GM19025 (cell line): ENCODE data around the gene DHX16.

ENCODE experiments used
- ATAC-seq: cut with Tn5 transposase; IDR thresholded peaks from one replicate; pipeline ENCODE4 v1.9.1; 2021; ENCODE audit warnings: mild to moderate bottlenecking, low read depth, moderate library complexity; ENCODE audit not compliant: unreplicated experiment

The DHX16 gene

DNA sequence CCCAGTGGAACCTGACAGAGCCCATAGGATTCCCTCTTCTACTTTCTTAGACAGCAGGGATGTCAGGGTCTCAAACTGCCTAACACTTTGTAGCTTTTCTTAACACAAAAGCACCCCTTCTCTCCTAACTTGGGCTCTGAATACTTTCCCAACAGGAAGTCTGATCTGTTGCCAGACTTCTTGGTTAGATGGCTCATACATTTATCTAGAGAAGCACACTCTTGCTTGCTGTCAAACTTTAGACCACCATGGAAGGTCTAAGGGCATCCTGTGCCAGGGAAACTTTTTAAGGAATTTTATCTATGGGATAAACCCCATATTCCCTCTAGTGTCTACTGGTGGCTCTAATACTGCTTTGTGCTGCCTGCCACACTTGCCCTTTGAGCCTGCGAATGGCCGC, 29.1 kb downstream of the DHX16 start:
- ATAC-seq = no peak

DNA sequence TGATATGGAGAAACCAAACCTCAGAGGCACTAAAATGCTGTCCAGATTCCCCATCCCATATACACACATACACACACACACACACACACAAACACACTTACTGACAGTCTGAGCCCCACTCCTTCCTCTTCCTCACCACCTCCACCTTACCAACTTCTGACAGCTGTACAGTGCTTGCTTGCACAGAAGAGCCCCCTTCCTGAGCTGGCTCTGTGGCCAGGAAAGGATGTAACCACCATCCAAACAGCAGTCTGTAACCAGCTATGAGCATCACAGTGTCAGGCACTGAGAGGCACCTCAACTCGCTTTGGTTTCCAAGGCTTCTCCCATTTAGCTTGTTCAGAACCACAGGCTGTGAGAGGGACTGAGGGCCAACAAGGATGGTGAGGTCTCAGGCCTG, 31.8 kb downstream of the DHX16 start:
- ATAC-seq = no peak

DNA sequence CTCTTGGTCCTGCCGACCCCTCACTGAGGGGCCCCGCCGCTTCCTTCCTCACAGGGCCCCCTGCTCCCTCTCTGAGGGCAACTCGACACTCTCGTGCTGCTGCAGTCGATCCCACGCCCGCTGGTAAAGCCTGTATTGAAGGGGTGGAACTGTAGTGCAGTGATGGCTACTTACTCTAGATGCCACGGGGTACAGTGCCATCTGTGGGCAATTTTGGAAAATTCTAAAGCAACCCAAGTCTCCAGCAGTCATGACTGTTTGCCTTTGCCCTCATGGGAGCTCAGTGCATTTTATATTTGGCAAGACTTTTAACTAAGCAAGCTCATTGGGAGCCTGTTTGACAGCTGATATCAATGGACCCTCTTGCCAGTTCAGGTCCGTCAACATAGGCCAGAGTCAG, 32.3 kb downstream of the DHX16 start:
- no peak for ATAC-seq

DNA sequence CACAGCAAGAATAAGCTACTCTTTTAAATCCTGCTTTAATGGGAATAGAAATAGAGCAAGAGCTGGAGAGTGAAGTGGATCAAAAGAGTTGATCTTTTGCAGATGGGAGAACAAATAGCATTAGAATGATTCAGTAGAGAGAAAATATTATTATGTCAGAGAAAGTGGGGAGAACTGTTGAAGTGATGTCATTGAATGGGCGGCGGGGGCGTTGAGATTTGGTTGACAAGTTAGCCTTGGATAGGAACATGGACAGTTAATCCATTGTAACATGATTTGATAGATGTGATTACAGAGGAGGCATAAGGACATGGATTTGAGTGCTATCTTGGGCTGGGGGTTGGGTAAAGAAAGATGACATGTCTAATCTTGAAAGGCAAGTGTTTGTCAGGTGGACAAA, 37.0 kb downstream of the DHX16 start:
- no peak for ATAC-seq

DNA sequence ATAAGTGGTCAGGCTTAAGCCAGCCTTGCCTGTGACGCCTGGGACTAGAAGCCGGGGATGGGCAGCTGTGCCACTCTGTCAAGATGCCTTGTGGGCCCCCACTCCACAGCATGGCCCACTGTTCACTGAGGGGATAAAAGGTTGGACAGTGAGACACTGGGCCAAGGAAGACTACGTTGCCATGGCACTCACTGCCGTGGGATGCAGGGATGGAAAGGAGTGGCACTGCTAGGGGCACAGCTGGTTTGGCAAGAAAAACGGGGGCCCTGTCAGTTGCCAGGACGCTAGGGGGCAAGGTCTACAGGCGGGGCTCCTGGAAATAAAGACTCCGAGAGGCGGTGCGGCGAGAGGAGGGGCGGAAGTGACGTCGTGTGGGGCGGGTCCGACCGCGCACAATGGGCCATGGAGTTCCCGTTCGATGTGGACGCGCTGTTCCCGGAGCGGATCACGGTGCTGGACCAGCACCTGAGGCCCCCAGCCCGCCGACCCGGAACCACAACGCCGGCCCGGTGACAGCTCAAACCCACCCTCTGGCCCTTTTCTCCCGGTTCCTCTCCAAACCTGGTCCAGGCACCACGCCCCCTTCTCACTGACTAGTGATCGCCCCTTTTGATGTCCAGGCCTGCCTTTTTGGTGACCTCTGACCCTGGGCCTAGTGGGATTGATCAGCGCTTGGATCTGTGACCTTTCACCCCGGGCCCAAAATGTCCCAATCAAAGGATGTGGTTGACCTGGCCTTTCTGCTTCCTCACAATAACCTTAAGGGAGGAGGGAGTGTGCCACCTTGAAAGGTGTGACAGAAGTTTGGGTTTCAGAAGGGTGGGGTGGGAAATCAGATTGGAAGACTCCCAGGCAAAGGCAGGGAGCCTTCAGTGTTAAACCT, 46.1 kb downstream of the DHX16 start, which contains the start of gene ATAT1:
Gene ATAT1, plus strand, starts transcription at position 391 of the 883 bp plus-strand sequence.
- peak; percentile 87 for ATAC-seq

DNA sequence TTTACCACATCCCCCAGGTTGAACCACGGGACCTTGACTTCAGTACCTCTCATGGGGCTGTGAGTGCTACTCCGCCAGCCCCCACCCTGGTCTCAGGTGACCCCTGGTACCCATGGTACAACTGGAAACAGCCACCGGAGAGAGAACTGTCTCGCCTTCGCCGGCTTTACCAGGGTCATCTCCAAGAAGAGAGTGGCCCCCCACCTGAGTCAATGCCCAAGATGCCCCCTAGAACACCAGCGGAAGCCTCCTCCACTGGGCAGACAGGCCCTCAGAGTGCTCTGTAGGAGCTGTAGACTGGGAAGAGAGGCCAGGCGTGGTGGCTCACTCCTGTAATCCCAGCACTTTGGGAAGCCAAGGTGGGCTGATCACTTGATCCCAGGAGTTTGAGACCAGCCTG, 47.3 kb downstream of the DHX16 start:
- ATAC-seq = no peak

DNA sequence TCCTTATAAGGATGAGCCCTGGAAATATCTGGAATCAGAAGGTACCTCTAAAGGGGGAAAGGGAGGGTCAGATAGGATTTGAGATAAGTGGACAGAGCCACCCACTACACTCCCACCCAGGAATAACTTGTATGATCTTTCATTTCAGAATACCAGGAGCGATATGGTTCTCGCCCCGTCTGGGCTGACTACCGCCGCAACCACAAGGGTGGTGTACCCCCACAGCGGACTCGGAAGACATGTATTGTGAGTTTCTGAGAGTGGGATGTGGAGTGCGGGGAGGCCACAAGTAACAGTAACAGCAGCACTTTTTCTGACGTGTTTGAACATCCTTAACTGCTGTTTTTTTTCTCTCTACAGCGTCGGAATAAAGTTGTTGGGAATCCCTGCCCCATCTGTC, 53.2 kb downstream of the DHX16 start:
- ATAC-seq = no peak

DNA sequence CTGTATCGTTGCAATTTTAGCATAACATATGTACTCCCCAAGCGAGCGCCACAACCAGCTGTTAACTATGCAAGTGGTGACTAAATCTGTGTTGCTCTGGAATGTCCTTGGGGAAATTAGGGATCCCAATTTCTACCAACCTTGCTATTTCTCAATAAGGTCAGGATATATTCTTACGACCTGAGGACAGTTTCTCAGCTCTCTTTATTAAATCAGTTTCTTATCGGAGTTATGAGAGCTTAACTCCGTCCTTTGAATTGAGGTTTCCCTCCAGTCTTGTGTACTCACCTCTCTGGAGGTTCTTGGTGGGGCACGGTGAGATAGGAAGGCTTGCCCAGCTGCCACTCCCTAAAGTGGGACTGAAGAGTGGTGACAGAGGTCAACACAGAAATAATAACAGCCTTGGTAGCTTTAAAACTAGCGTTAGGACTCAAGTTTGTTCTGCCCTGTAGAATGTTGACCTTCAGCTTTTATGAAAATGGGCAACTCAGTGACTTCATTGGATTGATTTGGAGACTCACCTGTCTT, 54.5 kb downstream of the DHX16 start:
- no peak for ATAC-seq

DNA sequence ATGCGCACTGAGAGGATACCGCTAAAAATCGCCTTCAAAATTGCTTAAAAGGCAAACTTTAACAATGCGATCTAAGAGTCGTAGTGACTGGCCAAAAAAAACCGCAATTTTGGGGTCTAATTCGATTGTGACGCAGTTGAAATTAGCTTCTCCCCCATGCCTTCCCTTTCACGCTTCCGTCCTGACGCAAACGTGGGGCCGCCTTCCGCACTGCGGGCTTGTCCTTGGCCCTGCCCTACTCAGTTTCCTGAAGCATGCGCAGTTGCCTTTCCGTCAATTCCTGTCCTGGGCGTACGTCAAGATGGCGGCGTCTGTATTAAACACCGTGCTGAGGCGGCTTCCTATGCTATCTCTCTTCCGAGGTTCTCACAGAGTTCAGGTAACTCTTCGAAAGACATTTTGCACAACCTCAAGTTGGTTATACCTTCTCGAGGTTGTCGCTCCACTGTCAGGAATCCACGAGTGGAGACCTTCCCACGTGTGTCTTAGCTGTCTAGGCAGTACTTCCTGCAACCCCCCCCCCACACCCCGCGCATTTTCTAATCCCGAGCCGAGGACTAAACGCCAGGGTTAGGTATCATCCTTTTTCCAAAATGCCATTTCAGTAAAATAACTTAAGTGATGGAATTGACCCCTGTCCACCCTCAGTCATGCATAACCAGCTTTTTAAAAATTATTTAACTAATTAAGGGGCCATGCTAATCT, 55.1 kb downstream of the DHX16 start, which contains the start of gene MRPS18B:
Gene MRPS18B, plus strand, starts transcription at position 276 of the 705 bp plus-strand sequence. Its CDS starts 26 bp downstream, at position 302.
- ATAC-seq = peak; percentile 75

DNA sequence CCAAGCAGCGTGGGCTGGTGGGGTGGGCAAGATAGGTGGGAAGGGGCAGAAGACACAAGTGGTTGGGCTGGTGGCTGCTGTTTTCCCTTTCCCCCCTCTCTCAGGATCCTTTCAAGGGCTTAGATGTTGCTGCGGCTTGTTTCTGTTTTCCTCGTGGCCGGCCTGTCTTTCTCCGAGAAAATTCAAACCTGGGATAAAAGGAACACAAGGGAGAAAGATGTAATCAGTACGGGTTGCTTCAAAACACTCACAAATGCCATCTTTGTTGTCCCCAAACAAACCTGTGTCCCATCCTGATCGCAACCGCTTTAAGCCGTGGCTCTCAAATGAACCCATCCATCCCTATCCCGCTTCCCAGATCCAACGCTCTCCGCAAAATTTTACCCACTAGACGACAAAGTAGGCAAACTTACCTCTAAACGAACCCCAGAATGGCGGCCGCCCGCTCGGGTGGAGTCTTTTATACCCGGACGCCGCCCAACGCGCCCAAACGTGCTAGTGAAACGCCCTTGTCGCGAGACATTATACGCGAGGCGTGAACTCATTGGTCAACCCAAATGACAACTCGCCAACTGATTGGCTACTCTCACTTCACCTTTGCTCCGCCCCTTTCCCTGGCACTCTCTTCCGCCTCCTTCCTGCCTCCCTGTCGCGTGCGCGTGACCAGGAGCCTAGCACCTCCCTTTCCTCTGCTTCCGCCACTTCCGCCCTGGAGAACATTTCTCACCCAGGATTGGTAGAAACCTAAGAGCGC, 55.8 kb downstream of the DHX16 start, which contains the start of gene PPP1R10:
Gene PPP1R10, minus strand, starts transcription at position 433 of the 754 bp plus-strand sequence. CDS start 7,299 bp downstream, outside the sequence.
- ATAC-seq = peak; percentile 77

DNA sequence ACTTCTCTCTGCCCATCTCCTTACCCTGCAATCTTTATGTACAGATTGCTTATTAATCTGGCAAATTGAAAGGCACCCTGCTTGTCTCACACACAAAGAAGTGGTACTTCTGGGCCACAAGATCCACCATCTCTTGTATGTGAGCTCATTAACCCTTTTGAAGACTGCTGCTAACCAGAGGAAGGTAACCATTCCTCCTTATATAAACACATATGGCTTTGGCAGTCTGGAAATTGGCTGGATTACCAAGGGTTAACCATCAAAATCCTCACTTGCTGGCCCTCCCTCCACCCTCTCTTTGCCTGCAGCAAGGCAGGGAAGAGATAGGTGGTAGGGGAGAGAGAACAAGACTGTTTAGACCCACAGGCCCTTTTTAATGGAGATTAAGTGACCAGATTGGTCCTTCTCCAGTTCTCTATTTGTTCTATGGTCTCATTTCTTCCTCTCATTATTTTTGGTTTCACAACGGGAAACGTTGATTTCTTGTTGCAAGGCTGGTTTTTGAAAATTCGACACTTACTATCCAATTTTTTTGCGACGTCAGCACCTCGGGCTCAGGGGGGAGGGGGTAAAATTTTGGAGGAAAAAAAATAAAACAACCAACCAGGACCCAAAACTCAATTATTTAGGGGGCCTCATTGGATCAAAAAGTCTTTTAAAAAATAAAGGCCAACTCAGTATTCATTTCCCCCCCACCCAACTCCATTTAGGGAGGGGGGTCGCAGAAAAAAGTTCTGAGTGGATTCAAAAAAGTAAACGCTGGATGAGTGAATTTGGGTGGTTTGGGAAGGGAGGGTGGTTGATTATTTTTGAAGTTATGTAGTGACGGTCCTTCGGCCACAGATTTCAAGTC, 56.6 kb downstream of the DHX16 start:
- no peak for ATAC-seq

DNA sequence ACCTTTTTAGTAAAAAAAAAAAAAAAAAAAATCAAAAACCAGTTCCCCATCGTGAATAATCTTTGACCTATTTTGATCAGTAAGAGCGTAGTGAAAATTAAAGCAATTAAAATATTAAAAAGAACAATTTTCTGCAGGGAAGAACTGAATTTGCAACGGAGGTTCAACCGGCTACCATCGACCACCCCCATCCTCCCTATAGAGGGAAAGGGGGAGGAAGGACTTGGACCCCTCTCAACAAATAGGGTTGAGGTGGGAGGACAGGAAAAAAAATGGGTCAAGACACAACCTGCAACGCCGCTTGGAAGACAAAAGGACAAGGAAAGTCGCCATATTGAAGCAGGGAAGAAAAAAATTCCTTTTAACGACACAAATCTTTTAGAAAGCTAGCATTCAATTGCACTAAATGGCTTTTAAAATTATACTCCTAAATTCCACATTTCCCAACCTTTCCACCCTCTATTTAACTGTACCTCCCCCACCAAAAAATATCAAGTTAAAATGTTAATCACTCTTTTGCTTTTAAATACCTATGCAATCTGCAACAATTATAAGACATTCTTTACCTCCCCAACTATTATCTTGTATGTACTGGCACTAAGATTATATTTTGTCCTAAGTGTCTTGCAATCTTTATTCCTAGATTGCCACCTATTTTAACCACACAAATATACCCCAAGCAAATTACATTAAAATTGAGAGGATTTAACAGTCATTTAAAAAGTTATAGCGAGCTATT, 57.4 kb downstream of the DHX16 start:
- no peak for ATAC-seq

DNA sequence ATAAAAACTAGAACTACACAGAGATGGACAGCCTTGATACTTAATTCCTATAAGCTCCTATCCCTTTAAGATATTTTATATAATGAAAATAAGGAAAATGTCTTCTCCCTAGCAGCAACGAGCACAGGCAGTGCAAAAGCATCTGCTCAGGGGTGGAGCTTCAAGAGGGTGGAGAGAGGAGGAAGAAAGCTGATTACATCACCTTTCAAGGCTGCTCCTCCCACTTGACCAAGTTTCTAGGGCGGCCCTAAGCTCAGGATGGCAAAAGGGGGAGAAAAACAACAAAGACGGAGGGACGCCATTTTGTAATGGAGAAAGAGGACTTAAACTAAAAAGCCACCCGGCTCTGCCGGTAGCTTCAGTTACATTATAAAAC, 58.0 kb downstream of the DHX16 start:
- peak; percentile 25 for ATAC-seq

DNA sequence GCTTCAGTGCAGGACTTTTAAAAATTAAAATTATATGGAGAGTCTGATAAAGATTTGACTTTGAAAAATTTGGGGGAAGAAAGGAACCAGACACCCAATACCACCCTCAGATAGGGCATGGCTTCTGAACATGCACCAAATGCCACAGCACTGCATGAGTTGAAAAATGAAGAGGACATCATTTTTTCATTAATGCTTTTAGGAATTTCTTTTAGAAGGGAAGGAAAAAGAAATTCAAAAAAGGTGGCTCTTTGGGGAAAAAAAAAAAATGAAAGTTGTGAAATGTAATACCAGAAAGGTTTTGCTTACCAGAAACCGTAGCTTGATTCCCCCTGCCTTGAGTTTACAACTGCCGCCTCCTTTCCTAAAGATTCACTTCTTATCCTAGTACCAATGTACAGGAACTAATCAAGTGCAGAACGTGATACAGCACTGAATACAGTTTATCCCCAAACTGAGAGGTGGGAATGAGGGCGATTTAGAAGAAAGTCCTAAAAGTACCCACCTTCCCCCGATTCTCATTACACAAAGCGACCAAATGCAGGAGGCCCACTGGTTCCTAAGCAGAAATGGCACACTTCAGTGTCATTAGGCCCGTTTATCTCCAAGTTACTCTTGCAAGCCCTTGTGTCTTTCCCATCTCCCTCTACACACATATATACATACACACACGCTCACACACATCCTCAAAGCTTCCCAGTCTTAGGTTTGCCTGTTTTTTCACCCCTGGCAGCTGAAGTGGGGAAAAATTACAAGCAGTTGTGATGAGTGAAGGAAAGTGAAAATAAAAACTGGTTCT, 58.6 kb downstream of the DHX16 start:
- no peak for ATAC-seq

DNA sequence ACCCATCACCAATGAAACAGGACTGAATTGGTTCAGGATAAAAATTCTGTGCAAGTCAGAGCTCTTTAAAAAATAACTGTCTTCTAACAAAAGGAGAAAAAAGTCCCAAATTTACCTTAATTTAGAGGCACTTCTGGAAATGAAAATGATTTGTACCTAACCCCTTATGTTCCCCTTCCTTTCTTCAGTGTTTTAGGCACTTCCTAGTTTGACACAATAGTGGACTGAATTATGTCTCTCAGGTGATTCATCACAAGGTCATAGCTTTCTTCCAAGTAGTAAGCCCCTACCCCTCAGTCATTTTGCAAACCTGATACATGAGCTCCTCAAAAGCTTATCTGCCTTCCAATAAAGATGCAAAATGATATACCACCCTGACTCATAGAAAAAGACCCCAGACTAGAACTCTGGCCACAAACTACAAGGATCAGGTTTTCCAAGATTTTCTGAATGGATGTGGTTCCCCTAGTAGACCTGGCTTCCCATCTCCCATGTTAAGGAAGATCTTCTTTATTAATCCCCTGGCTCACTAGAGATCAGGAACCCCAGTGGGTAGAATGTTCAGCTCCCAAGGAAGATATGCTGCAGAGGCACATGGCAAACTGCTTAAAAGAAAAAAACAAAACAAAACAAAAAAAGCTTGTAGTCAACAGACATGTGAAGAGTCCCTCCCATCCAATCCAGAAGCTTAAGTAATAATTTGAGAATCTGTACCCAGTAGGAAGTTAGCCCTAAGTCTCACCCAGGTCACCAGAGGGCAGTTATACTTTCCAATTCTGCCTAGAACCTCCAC, 59.4 kb downstream of the DHX16 start:
- no peak for ATAC-seq

DNA sequence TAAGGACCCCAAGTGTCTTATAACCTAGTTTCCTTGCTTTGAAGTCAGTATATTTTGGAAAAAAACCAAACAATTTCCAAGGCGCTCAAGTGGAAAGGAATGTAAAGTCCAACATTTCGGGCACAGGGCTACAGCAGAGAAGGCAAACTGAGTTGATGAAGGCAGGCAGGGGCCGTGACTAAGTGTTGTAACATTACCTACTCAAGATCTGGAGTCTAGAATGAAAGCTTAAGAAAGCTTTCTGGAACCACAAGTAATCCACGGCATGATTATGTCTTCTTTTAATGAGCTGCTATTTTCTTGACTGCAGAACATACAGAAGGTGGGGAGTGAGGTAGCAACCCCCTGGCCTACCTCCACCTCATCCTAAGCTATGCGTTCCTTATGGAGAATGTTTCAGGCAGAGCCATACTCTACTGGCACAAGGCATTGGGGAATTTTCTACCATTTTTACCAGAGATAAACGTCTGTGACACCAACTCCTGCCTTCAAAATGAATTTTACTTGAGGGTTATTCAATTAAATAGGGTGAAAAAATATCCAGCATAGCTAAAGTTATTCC, 60.0 kb downstream of the DHX16 start:
- ATAC-seq = no peak

DNA sequence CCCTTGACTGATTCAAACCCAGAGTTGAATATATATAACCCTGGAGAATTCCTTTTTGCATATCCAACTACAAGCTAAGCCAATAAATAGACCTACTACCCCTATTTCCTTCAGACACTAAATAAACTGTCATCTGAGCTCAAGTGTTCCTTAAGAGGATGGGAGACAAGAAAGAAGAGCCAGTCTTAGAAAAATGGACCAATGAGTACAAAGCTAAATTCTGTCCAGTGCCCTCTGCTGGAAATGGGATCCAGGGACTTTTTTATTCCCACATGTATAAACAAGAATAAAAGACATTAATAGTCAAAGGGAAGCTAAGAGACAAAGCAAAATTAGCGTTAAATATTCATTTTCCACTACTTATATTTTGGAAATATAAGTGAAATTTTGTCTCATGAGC, 60.6 kb downstream of the DHX16 start:
- no peak for ATAC-seq
